Activated CD4-positive, CD25-positive, alpha-beta regulatory T cell (primary cell): Measurements from ENCODE around the gene WDR35.
"Not testable (repeated sequence)": the region's sequence is repeated elsewhere in the genome, so short reads cannot be mapped to it uniquely, and the experiment has no call there.

ENCODE experiments used
- DNase-seq, 4 experiments: peaks; one replicate each; lab custom pipeline; 2025; lab: John Stamatoyannopoulos, UW

The WDR35 gene

GRCh38 chr2:19942199-19942598, 47.7 kb downstream of the WDR35 start:
- DNase-seq = no peak

GRCh38 chr2:19937004-19937403, 52.9 kb downstream of the WDR35 start:
- no peak for DNase-seq

GRCh38 chr2:19936203-19936602, 53.7 kb downstream of the WDR35 start:
- no peak for DNase-seq

GRCh38 chr2:19933351-19933981, 56.4 kb downstream of the WDR35 start:
- DNase-seq = no peak

- DNase-seq = no peak
These were observed 57.0 kb downstream of the WDR35 start for GRCh38 chr2:19932928-19933327.

- no peak for DNase-seq
These were observed 60.7 kb downstream of the WDR35 start for GRCh38 chr2:19929226-19929625.

GRCh38 chr2:19927816-19928215, 62.1 kb downstream of the WDR35 start:
- not testable (repeated sequence) for DNase-seq

GRCh38 chr2:19924526-19924925, 65.4 kb downstream of the WDR35 start:
- DNase-seq = not testable (repeated sequence)

GRCh38 chr2:19922188-19922587, 67.7 kb downstream of the WDR35 start:
- DNase-seq = not testable (repeated sequence)

GRCh38 chr2:19916385-19916950, 73.4 kb downstream of the WDR35 start:
- DNase-seq = no peak

- no peak for DNase-seq
These were observed 75.5 kb downstream of the WDR35 start for GRCh38 chr2:19914266-19914975.

GRCh38 chr2:19911808-19912509, 77.9 kb downstream of the WDR35 start:
- no peak for DNase-seq

- no peak for DNase-seq
These were observed 87.6 kb downstream of the WDR35 start for GRCh38 chr2:19902216-19902740.

GRCh38 chr2:19901442-19902215, 88.3 kb downstream of the WDR35 start, which contains the start of gene TTC32:
TTC32 (minus strand) TSS chr2:19901983; CDS start chr2:19901854, 129 bp downstream.
- peak; percentile 83 to 86 (median 85) for DNase-seq

GRCh38 chr2:19900931-19901441, 88.9 kb downstream of the WDR35 start:
- peak in 2 of 4 experiments; percentile 32 to 47 for DNase-seq

- DNase-seq = no peak
These were observed 89.6 kb downstream of the WDR35 start for GRCh38 chr2:19899985-19900930.

GRCh38 chr2:19898592-19899329, 91.1 kb downstream of the WDR35 start:
- no peak for DNase-seq

GRCh38 chr2:19897623-19898245, 92.2 kb downstream of the WDR35 start:
- DNase-seq = no peak

GRCh38 chr2:19895535-19895934, 94.4 kb downstream of the WDR35 start:
- no peak for DNase-seq
